GM12874 (cell line): ENCODE measurements around the gene MYLK.

Source experiments
- CTCF ChIP-seq: IDR thresholded peaks from 2 replicates; pipeline ENCODE4 v1.5.1; 2011; ENCODE audit warnings: low read depth, mild to moderate bottlenecking, control low read depth, low read length, moderate library complexity; ENCODE audit not compliant: insufficient read depth

Gene MYLK, protein sequence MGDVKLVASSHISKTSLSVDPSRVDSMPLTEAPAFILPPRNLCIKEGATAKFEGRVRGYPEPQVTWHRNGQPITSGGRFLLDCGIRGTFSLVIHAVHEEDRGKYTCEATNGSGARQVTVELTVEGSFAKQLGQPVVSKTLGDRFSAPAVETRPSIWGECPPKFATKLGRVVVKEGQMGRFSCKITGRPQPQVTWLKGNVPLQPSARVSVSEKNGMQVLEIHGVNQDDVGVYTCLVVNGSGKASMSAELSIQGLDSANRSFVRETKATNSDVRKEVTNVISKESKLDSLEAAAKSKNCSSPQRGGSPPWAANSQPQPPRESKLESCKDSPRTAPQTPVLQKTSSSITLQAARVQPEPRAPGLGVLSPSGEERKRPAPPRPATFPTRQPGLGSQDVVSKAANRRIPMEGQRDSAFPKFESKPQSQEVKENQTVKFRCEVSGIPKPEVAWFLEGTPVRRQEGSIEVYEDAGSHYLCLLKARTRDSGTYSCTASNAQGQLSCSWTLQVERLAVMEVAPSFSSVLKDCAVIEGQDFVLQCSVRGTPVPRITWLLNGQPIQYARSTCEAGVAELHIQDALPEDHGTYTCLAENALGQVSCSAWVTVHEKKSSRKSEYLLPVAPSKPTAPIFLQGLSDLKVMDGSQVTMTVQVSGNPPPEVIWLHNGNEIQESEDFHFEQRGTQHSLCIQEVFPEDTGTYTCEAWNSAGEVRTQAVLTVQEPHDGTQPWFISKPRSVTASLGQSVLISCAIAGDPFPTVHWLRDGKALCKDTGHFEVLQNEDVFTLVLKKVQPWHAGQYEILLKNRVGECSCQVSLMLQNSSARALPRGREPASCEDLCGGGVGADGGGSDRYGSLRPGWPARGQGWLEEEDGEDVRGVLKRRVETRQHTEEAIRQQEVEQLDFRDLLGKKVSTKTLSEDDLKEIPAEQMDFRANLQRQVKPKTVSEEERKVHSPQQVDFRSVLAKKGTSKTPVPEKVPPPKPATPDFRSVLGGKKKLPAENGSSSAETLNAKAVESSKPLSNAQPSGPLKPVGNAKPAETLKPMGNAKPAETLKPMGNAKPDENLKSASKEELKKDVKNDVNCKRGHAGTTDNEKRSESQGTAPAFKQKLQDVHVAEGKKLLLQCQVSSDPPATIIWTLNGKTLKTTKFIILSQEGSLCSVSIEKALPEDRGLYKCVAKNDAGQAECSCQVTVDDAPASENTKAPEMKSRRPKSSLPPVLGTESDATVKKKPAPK (N-terminal part only)

GRCh38 chr3:123884203-123884831 is at the start of gene MYLK:
MYLK (minus strand) TSS chr3:123884332; CDS start chr3:123793841, 90,491 bp downstream.
- TF ChIP-seq CTCF, result no peak

- TF ChIP-seq CTCF, result no peak
Observed at GRCh38 chr3:123930445-123930844, 46.3 kb upstream of the MYLK start.

DNA sequence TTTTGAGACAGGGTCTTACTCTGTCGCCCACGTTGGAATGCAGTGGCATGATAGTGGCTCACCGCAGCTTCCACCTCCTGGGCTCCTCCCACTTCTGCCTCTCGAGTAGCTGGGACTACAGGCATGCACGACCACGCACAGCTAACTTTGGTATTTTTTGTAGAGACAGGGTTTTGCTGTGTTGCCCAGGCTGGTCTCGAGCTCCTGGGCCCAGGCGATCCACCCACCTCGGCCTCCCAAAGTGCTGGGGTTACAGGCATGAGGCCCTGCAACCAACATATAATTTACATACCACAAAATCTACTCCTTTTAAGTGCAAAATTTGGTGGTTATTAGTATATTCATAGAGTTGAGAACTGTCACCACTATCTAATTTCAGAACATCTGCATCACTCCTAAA is 45.2 kb upstream of the MYLK start:
- TF ChIP-seq CTCF, result no peak

- no peak for TF ChIP-seq CTCF
Observed at GRCh38 chr3:123926396-123926795, 42.3 kb upstream of the MYLK start.

GRCh38 chr3:123920868-123921267 is 36.7 kb upstream of the MYLK start:
- no peak for TF ChIP-seq CTCF

DNA sequence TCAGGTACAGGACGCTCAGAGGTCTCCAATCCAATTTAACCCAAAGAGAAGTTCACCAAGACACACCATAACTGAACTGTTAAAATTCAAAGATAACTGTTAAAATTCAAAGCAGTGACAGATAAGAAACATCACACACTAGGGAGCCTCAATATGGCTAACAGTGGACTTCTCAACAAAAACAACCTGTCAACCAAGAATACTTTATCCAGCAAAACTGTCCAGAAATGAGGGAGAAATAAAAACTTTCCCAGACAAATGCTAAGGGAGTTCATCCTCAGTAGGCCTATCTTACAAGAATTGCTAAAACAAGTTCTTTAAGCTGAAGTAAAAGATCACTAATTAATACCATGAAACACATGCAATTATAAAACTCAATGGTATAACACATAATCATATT is 36.3 kb upstream of the MYLK start:
- no peak for TF ChIP-seq CTCF

DNA sequence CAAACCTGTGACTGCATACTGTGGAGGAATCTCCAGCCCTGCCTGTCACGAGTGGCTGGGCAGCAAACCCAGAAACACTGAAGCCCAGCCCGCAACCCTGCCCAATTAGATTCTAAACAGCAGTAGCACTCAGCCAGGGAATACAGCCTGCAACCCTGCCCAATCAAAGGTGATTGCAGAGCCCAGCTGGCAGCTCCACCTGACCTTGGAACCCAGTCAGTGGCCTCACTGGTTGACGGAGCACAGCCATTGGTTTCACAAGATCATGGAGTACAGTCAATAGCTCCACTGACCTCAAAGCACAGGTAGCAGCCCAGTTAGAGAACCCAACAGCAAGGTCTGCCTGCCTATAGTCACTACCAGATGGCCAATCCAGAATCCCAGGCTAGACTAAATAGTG is 35.2 kb upstream of the MYLK start:
- TF ChIP-seq CTCF, result no peak
